Neural progenitor cell (in vitro differentiated cells): ENCODE measurements around the gene FLNA. TPM values are rescaled to one million over a fixed set of nuclear protein-coding genes. Genes with fewer than 3 reads are reported as not detected.
"Not testable (repeated sequence)": the region's sequence is repeated elsewhere in the genome, so short reads cannot be mapped to it uniquely, and the experiment has no call there.

Experiments used
- DNase-seq: peaks from one replicate; pipeline ENCODE4 v3.0.0-alpha.2; 2016; ENCODE audit warnings: low spot score
- H2AFZ ChIP-seq: fragments of 200-600 bp; sonication (generic); replicated peaks from 2 replicates; pipeline ENCODE4 v1.6.1; 2016; ENCODE audit warnings: antibody characterized with exemption
- H3F3A ChIP-seq: fragments of 200-600 bp; sonication (generic); 2 replicates; pipeline ENCODE4 v1.6.1; 2016; ENCODE audit warnings: antibody characterized with exemption, low read depth
- H3K27ac ChIP-seq: fragments of 200-600 bp; sonication (generic); 2 replicates; pipeline ENCODE4 v1.5.1; 2016; ENCODE audit warnings: mild to moderate bottlenecking
- H3K27me3 ChIP-seq: fragments of 200-600 bp; sonication (generic); 2 replicates; pipeline ENCODE4 v1.6.1; 2016; ENCODE audit warnings: mild to moderate bottlenecking, moderate library complexity
- H3K36me3 ChIP-seq: fragments of 200-600 bp; sonication (generic); 2 replicates; pipeline ENCODE4 v1.5.1; 2016
- H3K4me1 ChIP-seq: fragments of 200-600 bp; sonication (generic); 2 replicates; pipeline ENCODE4 v1.6.1; 2016; ENCODE audit warnings: mixed run types
- H3K4me2 ChIP-seq: fragments of 200-600 bp; sonication (generic); 2 replicates; pipeline ENCODE4 v1.6.1; 2016
- H3K4me3 ChIP-seq: fragments of 200-600 bp; sonication (generic); 2 replicates; pipeline ENCODE4 v1.5.1; 2016
- H3K79me2 ChIP-seq: fragments of 200-600 bp; sonication (generic); 2 replicates; pipeline ENCODE4 v1.6.1; 2016; ENCODE audit warnings: low read depth
- H3K9ac ChIP-seq: fragments of 200-600 bp; sonication (generic); 2 replicates; pipeline ENCODE4 v1.6.1; 2016
- H3K9me3 ChIP-seq: fragments of 200-600 bp; sonication (generic); 2 replicates; pipeline ENCODE4 v1.5.1; 2016; ENCODE audit warnings: low read depth
- H4K20me1 ChIP-seq: fragments of 200-600 bp; sonication (generic); 2 replicates; pipeline ENCODE4 v1.6.1; 2016; ENCODE audit warnings: low read depth
- H3K27ac Mint-ChIP-seq: 3 replicates; pipeline ENCODE4 v1.8.0; 2021; ENCODE audit warnings: mixed read lengths
- H3K27me3 Mint-ChIP-seq: 2 replicates; pipeline ENCODE4 v1.8.0; 2022; ENCODE audit warnings: low read depth, mild to moderate bottlenecking, inconsistent platforms, moderate library complexity, mixed read lengths; ENCODE audit not compliant: insufficient read depth
- H3K36me3 Mint-ChIP-seq: 3 replicates; pipeline ENCODE4 v1.8.0; 2021; ENCODE audit warnings: mixed read lengths
- H3K4me1 Mint-ChIP-seq: 3 replicates; pipeline ENCODE4 v1.8.0; 2021; ENCODE audit warnings: mixed read lengths
- H3K4me3 Mint-ChIP-seq: 3 replicates; pipeline ENCODE4 v1.8.0; 2021; ENCODE audit warnings: mild to moderate bottlenecking, moderate library complexity, mixed read lengths
- H3K9me3 Mint-ChIP-seq: 3 replicates; pipeline ENCODE4 v1.8.0; 2020; ENCODE audit warnings: mixed read lengths
- EZH2 ChIP-seq: fragments of 200-600 bp; sonication (generic); IDR thresholded peaks from 2 replicates; pipeline ENCODE4 v1.6.1; 2017; ENCODE audit warnings: antibody characterized with exemption, mild to moderate bottlenecking, moderate library complexity
- EZH2phosphoT487 ChIP-seq: fragments of 200-600 bp; sonication (generic); IDR thresholded peaks from 2 replicates; pipeline ENCODE4 v1.6.1; 2017; ENCODE audit warnings: antibody characterized with exemption
- total RNA-seq: library from RNA; depleted of rRNA; stranded (reverse); fragments of >200 nt; gene quantifications from 2 replicates; pipeline ENCODE4 v1.2.3, GENCODE V29; 2015; ENCODE audit warnings: low replicate concordance
- TF ChIP-seq, protein P1 (sequence below): fragments of 200-600 bp; sonication (generic); IDR thresholded peaks from 2 replicates; pipeline ENCODE4 v1.5.1; 2017; ENCODE audit warnings: antibody characterized with exemption, mild to moderate bottlenecking

The FLNA gene
- total RNA-seq, 1 donor from 2014 or later = 189 TPM

DNA sequence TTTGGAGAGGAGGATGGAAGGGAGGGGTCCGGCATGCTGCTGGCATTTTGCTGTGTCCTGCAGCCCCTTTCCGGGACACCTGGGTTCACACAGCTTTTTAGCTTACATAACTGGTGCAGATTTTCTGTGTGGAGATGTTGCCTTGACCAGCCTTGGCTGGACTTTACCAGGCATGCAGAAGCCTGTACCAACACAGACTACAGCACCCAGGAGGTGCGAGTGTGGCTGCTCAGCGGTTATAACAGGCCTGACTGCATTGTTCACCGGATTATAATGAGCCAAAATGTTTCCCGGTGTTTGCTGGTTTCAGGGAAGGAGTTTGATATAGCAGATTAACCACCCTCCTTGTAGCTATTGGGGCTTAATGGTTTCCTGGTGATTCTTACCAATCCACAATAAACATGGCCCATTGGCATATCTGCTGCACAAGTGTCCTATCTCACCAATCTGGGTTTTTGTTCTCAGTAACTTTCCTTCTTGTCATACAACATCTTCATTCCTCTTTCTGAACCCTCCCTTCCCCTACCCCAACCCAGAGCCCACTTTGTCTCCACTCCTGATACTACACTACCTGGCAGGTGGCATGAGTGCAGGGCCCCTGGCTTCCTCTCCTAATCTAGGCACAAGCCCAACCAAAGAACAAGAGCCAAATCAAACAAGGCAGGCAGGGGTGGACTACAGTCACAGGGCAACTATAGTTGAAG is 27.6 kb upstream of the FLNA start:
- Histone ChIP-seq H3K9me3 (no peaks in the 10 kb centered on the region), H2AFZ (no peak overlapping the region), H3K9ac (no peak overlapping the region), H3K27me3 (no peaks in the 10 kb centered on the region), H3K4me2 (no peak overlapping the region), H4K20me1 (peaks cover 23% of the 10 kb centered on the region), H3K79me2 (peaks cover 20% of the 10 kb centered on the region), H3K4me3 (no peak overlapping the region), H3F3A (peaks cover 49% of the 10 kb centered on the region), H3K4me1 (no peaks in the 10 kb centered on the region), H3K36me3 (no peaks in the 10 kb centered on the region), H3K27ac (no peak overlapping the region)
- H3K27ac Mint-ChIP-seq = no peak overlapping the region
- peaks cover 28% of the 10 kb centered on the region for H3K9me3 Mint-ChIP-seq
- peaks cover 15% of the 10 kb centered on the region for H3K36me3 Mint-ChIP-seq
- H3K27me3 Mint-ChIP-seq = peaks cover 13% of the 10 kb centered on the region
- DNase-seq = no peak
- H3K4me3 Mint-ChIP-seq = no peak overlapping the region
- TF ChIP-seq, protein P1, sequence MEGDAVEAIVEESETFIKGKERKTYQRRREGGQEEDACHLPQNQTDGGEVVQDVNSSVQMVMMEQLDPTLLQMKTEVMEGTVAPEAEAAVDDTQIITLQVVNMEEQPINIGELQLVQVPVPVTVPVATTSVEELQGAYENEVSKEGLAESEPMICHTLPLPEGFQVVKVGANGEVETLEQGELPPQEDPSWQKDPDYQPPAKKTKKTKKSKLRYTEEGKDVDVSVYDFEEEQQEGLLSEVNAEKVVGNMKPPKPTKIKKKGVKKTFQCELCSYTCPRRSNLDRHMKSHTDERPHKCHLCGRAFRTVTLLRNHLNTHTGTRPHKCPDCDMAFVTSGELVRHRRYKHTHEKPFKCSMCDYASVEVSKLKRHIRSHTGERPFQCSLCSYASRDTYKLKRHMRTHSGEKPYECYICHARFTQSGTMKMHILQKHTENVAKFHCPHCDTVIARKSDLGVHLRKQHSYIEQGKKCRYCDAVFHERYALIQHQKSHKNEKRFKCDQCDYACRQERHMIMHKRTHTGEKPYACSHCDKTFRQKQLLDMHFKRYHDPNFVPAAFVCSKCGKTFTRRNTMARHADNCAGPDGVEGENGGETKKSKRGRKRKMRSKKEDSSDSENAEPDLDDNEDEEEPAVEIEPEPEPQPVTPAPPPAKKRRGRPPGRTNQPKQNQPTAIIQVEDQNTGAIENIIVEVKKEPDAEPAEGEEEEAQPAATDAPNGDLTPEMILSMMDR = no peak
- TF ChIP-seq EZH2phosphoT487 (no peak), EZH2 (no peak)
- peaks cover 13% of the 10 kb centered on the region for H3K4me1 Mint-ChIP-seq

DNA sequence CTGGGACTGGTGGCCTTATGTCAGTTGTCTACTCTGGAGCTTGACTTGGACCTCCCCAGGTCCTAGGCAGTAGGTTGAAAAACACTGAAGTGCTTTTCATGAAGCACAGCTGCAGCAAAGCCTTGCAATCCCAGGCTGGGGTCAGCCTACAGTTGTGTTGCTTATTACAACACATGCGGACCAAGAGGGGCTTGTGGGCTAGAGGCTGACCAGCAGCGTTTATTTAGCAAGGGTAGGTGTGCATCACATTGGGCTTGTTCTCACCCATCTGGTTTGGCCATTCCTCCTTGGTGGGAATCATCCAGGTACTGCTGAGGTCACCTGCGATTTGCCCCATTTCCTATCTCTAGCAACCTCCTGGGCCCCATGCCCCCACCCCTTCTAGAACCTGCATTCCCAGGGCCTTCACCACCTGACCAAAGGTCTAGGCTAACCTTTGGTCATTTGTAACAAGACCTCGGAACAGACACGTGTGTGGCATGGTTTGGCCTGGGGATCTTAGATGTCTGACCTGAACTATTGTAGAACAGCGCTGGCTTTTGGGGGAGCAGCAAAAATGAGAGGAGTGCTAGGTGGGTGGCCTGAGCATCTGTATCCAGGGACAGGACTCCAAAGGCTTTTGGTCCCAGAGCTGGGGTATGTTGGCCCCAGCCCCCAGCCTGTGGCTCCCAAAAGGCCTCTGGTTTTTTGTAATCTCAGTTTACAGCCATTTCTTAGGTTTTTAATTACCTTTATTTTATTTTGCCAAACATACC is 26.8 kb upstream of the FLNA start:
- no peak overlapping the region for H3K4me2 ChIP-seq
- TF ChIP-seq, protein P1 = no peak
- TF ChIP-seq EZH2 (no peak), EZH2phosphoT487 (no peak)
- peaks cover 50% of the 10 kb centered on the region for H3F3A ChIP-seq
- no peak overlapping the region for H3K4me3 ChIP-seq
- H3K36me3 ChIP-seq = no peaks in the 10 kb centered on the region
- Mint-ChIP-seq H3K36me3 (peaks cover 15% of the 10 kb centered on the region), H3K4me1 (peaks cover 13% of the 10 kb centered on the region), H3K4me3 (peak overlapping the region; percentile 55), H3K27ac (no peak overlapping the region), H3K9me3 (peaks cover 26% of the 10 kb centered on the region), H3K27me3 (peaks cover 14% of the 10 kb centered on the region)
- DNase-seq = no peak
- no peaks in the 10 kb centered on the region for H3K27me3 ChIP-seq
- no peaks in the 10 kb centered on the region for H3K4me1 ChIP-seq
- no peaks in the 10 kb centered on the region for H3K9me3 ChIP-seq
- H4K20me1 ChIP-seq = peaks cover 23% of the 10 kb centered on the region
- H3K27ac ChIP-seq = no peak overlapping the region
- H3K79me2 ChIP-seq = peaks cover 20% of the 10 kb centered on the region
- no peak overlapping the region for H3K9ac ChIP-seq
- no peak overlapping the region for H2AFZ ChIP-seq

GRCh38 chrX:154400369-154400817 is 26.0 kb upstream of the FLNA start:
- not testable (repeated sequence) for H3K9ac ChIP-seq
- H3K36me3 Mint-ChIP-seq = peaks cover 15% of the 10 kb centered on the region
- peaks cover 16% of the 10 kb centered on the region for H3K27me3 Mint-ChIP-seq

More at GRCh38 chrX:154400369-154400817, 26.0 kb upstream of the FLNA start:
- peaks cover 24% of the 10 kb centered on the region for H3K9me3 Mint-ChIP-seq
- not testable (repeated sequence) for H3K36me3 ChIP-seq, H3K4me3 ChIP-seq, H3K27me3 ChIP-seq, DNase-seq, H2AFZ ChIP-seq, H3K27ac Mint-ChIP-seq, H3K4me1 ChIP-seq, H3K27ac ChIP-seq, H3K9me3 ChIP-seq, H3K4me2 ChIP-seq
- peaks cover 13% of the 10 kb centered on the region for H3K4me1 Mint-ChIP-seq
- Histone ChIP-seq H3K79me2 (peaks cover 20% of the 10 kb centered on the region), H3F3A (peaks cover 50% of the 10 kb centered on the region), H4K20me1 (peaks cover 23% of the 10 kb centered on the region)
- peak overlapping the region; percentile 38 for H3K4me3 Mint-ChIP-seq
